Neutrophil (primary cell): Measurements from ENCODE around the gene USP32.

Source experiments
- H3K27ac ChIP-seq: fragments of 200-600 bp; sonication (generic); 2 replicates; pipeline ENCODE4 v1.5.1; 2016; ENCODE audit warnings: mild to moderate bottlenecking, moderate library complexity
- H3K27me3 ChIP-seq: fragments of 200-600 bp; sonication (generic); 2 replicates; pipeline ENCODE4 v1.6.0; 2016; ENCODE audit warnings: mild to moderate bottlenecking
- H3K36me3 ChIP-seq: fragments of 200-600 bp; sonication (generic); 2 replicates; pipeline ENCODE4 v1.5.1; 2017
- H3K4me1 ChIP-seq, 2 experiments: fragments of 200-600 bp in 1 of 2; sonication (generic) in 1 of 2; 1 replicate in 1 of 2; 2 replicates in 1 of 2; pipeline versions ENCODE4 v1.5.1 to v1.6.1; 2013 to 2016; ENCODE audit warnings: low read depth in 1 of 2, low read length in 1 of 2, mild to moderate bottlenecking in 1 of 2, moderate library complexity in 1 of 2; ENCODE audit not compliant: control insufficient read depth in 1 of 2, insufficient read depth in 1 of 2
- H3K4me3 ChIP-seq, 2 experiments: fragments of 200-600 bp in 1 of 2; sonication (generic) in 1 of 2; 1 replicate in 1 of 2; 2 replicates in 1 of 2; pipeline ENCODE4 v1.5.1; 2013 to 2016; ENCODE audit warnings: low read depth in 1 of 2, low read length in 1 of 2, mild to moderate bottlenecking in 1 of 2, moderate library complexity in 1 of 2
- H3K9me3 ChIP-seq: fragments of 200-600 bp; sonication (generic); 2 replicates; pipeline ENCODE4 v1.5.1; 2016
- CTCF ChIP-seq: fragments of 200-600 bp; sonication (generic); IDR thresholded peaks from 2 replicates; pipeline ENCODE4 v1.5.1; 2016; ENCODE audit warnings: antibody characterized with exemption

The USP32 gene

GRCh38 chr17:60269417-60269816 lies 122.5 kb downstream of the USP32 start:
- H3K9me3 ChIP-seq = no peaks in the 10 kb centered on the region
- peaks cover 76% of the 10 kb centered on the region for H3K36me3 ChIP-seq
- H3K4me1 ChIP-seq = no peaks in the 10 kb centered on the region
- no peak overlapping the region for H3K4me3 ChIP-seq
- H3K27ac ChIP-seq = no peak overlapping the region
- no peaks in the 10 kb centered on the region for H3K27me3 ChIP-seq
- no peak for TF ChIP-seq CTCF

GRCh38 chr17:60260540-60260939 lies 131.4 kb downstream of the USP32 start:
- TF ChIP-seq CTCF = no peak
- H3K9me3 ChIP-seq = no peaks in the 10 kb centered on the region
- H3K27ac ChIP-seq = no peak overlapping the region
- H3K4me1 ChIP-seq = no peaks in the 10 kb centered on the region
- no peaks in the 10 kb centered on the region for H3K27me3 ChIP-seq
- H3K4me3 ChIP-seq = no peak overlapping the region
- peaks cover 77% of the 10 kb centered on the region for H3K36me3 ChIP-seq

GRCh38 chr17:60258313-60258712 lies 133.6 kb downstream of the USP32 start:
- no peaks in the 10 kb centered on the region for H3K9me3 ChIP-seq
- H3K4me3 ChIP-seq = no peak overlapping the region
- no peaks in the 10 kb centered on the region for H3K27me3 ChIP-seq
- no peaks in the 10 kb centered on the region for H3K4me1 ChIP-seq
- no peak overlapping the region for H3K27ac ChIP-seq
- TF ChIP-seq CTCF = no peak
- H3K36me3 ChIP-seq = peaks cover 77% of the 10 kb centered on the region

GRCh38 chr17:60256174-60256573 lies 135.8 kb downstream of the USP32 start:
- no peak for TF ChIP-seq CTCF
- H3K36me3 ChIP-seq = peaks cover 81% of the 10 kb centered on the region

GRCh38 chr17:60253048-60253447 lies 138.9 kb downstream of the USP32 start:
- Histone ChIP-seq H3K27ac (no peak overlapping the region), H3K9me3 (no peaks in the 10 kb centered on the region), H3K27me3 (no peaks in the 10 kb centered on the region), H3K36me3 (peaks cover 90% of the 10 kb centered on the region), H3K4me3 (no peak overlapping the region), H3K4me1 (no peaks in the 10 kb centered on the region)
- TF ChIP-seq CTCF = no peak

More at GRCh38 chr17:60256174-60256573, 135.8 kb downstream of the USP32 start:
- H3K27me3 ChIP-seq = no peaks in the 10 kb centered on the region
- no peak overlapping the region for H3K27ac ChIP-seq
- no peaks in the 10 kb centered on the region for H3K9me3 ChIP-seq
- H3K4me3 ChIP-seq = no peak overlapping the region
- no peaks in the 10 kb centered on the region for H3K4me1 ChIP-seq

- Histone ChIP-seq H3K27me3 (no peaks in the 10 kb centered on the region), H3K4me3 (no peak overlapping the region), H3K27ac (no peak overlapping the region), H3K36me3 (peaks cover 90% of the 10 kb centered on the region), H3K4me1 (no peaks in the 10 kb centered on the region), H3K9me3 (no peaks in the 10 kb centered on the region)
- TF ChIP-seq CTCF = no peak
Measured at GRCh38 chr17:60252459-60252858, 139.5 kb downstream of the USP32 start.
